GM23338 (cell line): Measurements from ENCODE around the gene SLAMF9. TPM values are rescaled to one million over a fixed set of nuclear protein-coding genes. Genes with fewer than 3 reads are reported as not detected.

Experiments used
- ATAC-seq: fragments of 200-7000 bp; cut with Tn5 transposase; 3 replicates; pipeline ENCODE4 v1.9.1; 2020
- DNase-seq: peaks from one replicate; pipeline ENCODE4 v3.0.0-alpha.2; 2015; ENCODE audit warnings: low spot score
- H2AFZ ChIP-seq: fragments of 200-600 bp; sonication (generic); 2 replicates; pipeline ENCODE4 v1.8.0; 2016; ENCODE audit warnings: antibody characterized with exemption, mild to moderate bottlenecking, moderate library complexity
- H3F3A ChIP-seq: fragments of 200-600 bp; sonication (generic); replicated peaks from 2 replicates; pipeline ENCODE4 v1.8.0; 2017; ENCODE audit warnings: antibody characterized with exemption, mixed run types, low read depth
- H3K27ac ChIP-seq: fragments of 200-600 bp; sonication (generic); 2 replicates; pipeline ENCODE4 v1.6.1; 2016; ENCODE audit warnings: low read depth
- H3K27me3 ChIP-seq: fragments of 200-600 bp; sonication (generic); 2 replicates; pipeline ENCODE4 v1.8.0; 2016; ENCODE audit warnings: mild to moderate bottlenecking, mixed run types, moderate library complexity; ENCODE audit not compliant: insufficient read depth
- H3K36me3 ChIP-seq: fragments of 200-600 bp; sonication (generic); 2 replicates; pipeline ENCODE4 v1.8.0; 2016; ENCODE audit warnings: mild to moderate bottlenecking; ENCODE audit not compliant: insufficient read depth
- H3K4me1 ChIP-seq: fragments of 200-600 bp; sonication (generic); 2 replicates; pipeline ENCODE4 v1.8.0; 2016; ENCODE audit warnings: mild to moderate bottlenecking, moderate library complexity; ENCODE audit not compliant: insufficient read depth
- H3K4me2 ChIP-seq: fragments of 200-600 bp; sonication (generic); 2 replicates; pipeline ENCODE4 v1.7.1; 2017; ENCODE audit warnings: mixed run types
- H3K4me3 ChIP-seq: fragments of 200-600 bp; sonication (generic); 2 replicates; pipeline ENCODE4 v1.6.1; 2016; ENCODE audit warnings: mixed run types
- H3K79me2 ChIP-seq: fragments of 200-600 bp; sonication (generic); replicated peaks from 2 replicates; pipeline ENCODE4 v1.8.0; 2017; ENCODE audit warnings: mild to moderate bottlenecking; ENCODE audit not compliant: insufficient read depth
- H3K9me2 ChIP-seq: fragments of 200-600 bp; sonication (generic); 2 replicates; pipeline ENCODE4 v1.8.0; 2017; ENCODE audit not compliant: insufficient read depth
- H4K20me1 ChIP-seq: fragments of 200-600 bp; sonication (generic); replicated peaks from 2 replicates; pipeline ENCODE4 v1.8.0; 2017; ENCODE audit warnings: mild to moderate bottlenecking; ENCODE audit not compliant: insufficient read depth
- H3K27ac Mint-ChIP-seq: 2 replicates; pipeline ENCODE4 v1.8.0; 2020; ENCODE audit warnings: inconsistent platforms, mild to moderate bottlenecking, moderate library complexity, mixed read lengths
- H3K27me3 Mint-ChIP-seq: 3 replicates; pipeline ENCODE4 v1.8.0; 2022; ENCODE audit warnings: low read depth, mild to moderate bottlenecking, moderate library complexity, mixed read lengths, inconsistent platforms; ENCODE audit not compliant: insufficient read depth, poor library complexity
- H3K36me3 Mint-ChIP-seq: 3 replicates; pipeline ENCODE4 v1.8.0; 2021; ENCODE audit warnings: low read depth, mild to moderate bottlenecking, inconsistent platforms, moderate library complexity, mixed read lengths
- H3K4me1 Mint-ChIP-seq: 3 replicates; pipeline ENCODE4 v1.8.0; 2020; ENCODE audit warnings: mild to moderate bottlenecking, inconsistent platforms, mixed read lengths
- H3K4me3 Mint-ChIP-seq: 3 replicates; pipeline ENCODE4 v1.8.0; 2021; ENCODE audit warnings: moderate library complexity, mild to moderate bottlenecking, inconsistent platforms, mixed read lengths
- H3K9me3 Mint-ChIP-seq: 3 replicates; pipeline ENCODE4 v1.8.0; 2020; ENCODE audit warnings: moderate library complexity, mild to moderate bottlenecking, inconsistent platforms, mixed read lengths
- CTCF ChIP-seq, 2 experiments: fragments of 200-600 bp in 1 of 2; sonication (generic) in 1 of 2; conservative IDR thresholded peaks; 2 replicates each; pipeline versions ENCODE4 v1.5.1 to v1.6.1; 2016 to 2017; ENCODE audit warnings: antibody characterized with exemption in 2 of 2, low read depth in 2 of 2, mild to moderate bottlenecking in 2 of 2, moderate library complexity in 1 of 2
- EZH2 ChIP-seq: fragments of 200-600 bp; sonication (generic); IDR thresholded peaks from one replicate; pipeline ENCODE4 v1.8.0; 2017; ENCODE audit warnings: antibody characterized with exemption, mild to moderate bottlenecking, low read depth; ENCODE audit not compliant: unreplicated experiment
- JUNB ChIP-seq: IDR thresholded peaks from one replicate; pipeline ENCODE4 v1.6.1; 2016; ENCODE audit warnings: antibody characterized with exemption; ENCODE audit not compliant: unreplicated experiment
- POLR2AphosphoS5 ChIP-seq: IDR thresholded peaks from 2 replicates; pipeline ENCODE4 v1.6.1; 2016; ENCODE audit warnings: antibody characterized with exemption, low read depth
- ZNF114 ChIP-seq: fragments of 250-450 bp; sonication (Bioruptor Pico); IDR thresholded peaks from 2 replicates; pipeline ENCODE4 v1.5.0; 2020; ENCODE audit warnings: mild to moderate bottlenecking, moderate library complexity
- ZNF331 ChIP-seq: fragments of 250-450 bp; sonication (Bioruptor Pico); IDR thresholded peaks from 2 replicates; pipeline ENCODE4 v1.5.0; 2020; ENCODE audit warnings: low read depth, mild to moderate bottlenecking, moderate library complexity
- ZNF462 ChIP-seq: fragments of 250-450 bp; sonication (Bioruptor Pico); IDR thresholded peaks from 2 replicates; pipeline ENCODE4 v1.5.0; 2020; ENCODE audit warnings: mild to moderate bottlenecking, moderate library complexity
- polyA plus RNA-seq: library from polyadenylated mRNA; unstranded; fragments of >200 nt; fragmentation: Nextera tagmentation; extraction: Ambion mirVana; gene quantifications from 2 replicates; pipeline ENCODE4 v1.2.1, GENCODE V29; 2016
- total RNA-seq: library from RNA; depleted of rRNA; stranded (reverse); fragments of >200 nt; shearing (Covaris generic); gene quantifications from 2 replicates; pipeline ENCODE4 v1.2.3, GENCODE V29; 2014

SLAMF9 gene
- total and polyA plus RNA-seq, 2 experiments from 2014 or later, result not detected

- no peak for TF ChIP-seq ZNF462 (CRISPR knock-in tag)
- TF ChIP-seq ZNF114 (CRISPR knock-in tag), result no peak
Measured at GRCh38 chr1:159962176-159962575, 8.1 kb upstream of the SLAMF9 start (continued).

DNA sequence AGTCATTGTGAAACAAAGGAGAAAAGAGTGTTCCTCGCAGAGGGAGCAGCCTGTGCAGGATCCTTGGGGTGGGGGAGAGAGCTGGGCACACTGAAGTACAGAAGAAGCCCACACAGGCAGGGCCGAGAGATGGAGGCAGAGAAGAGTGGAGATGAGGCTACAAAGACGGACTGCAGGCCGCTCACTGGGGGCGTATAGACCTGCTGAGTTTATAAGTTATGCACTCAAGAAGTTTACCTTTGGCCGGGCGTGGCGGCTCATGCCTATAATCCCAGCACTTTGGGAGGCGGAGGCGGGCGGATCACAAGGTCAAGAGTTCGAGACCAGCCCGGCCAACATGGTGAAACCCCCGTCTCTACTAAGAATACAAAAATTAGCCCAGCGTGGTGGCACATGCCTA is 7.6 kb upstream of the SLAMF9 start:
- Mint-ChIP-seq H3K4me1 (peaks cover 2% of the 10 kb centered on the region), H3K36me3 (no peaks in the 10 kb centered on the region), H3K27ac (no peak overlapping the region), H3K4me3 (no peak overlapping the region), H3K9me3 (no peaks in the 10 kb centered on the region), H3K27me3 (peaks cover 4% of the 10 kb centered on the region)
- Histone ChIP-seq H3K9me2 (no peaks in the 10 kb centered on the region), H4K20me1 (no peaks in the 10 kb centered on the region), H3K4me3 (no peak overlapping the region), H3K4me2 (no peak overlapping the region), H3K27me3 (no peaks in the 10 kb centered on the region), H3K4me1 (peaks cover 9% of the 10 kb centered on the region; the same call in 1 of the 2 replicates), H3K79me2 (no peaks in the 10 kb centered on the region), H2AFZ (no peak overlapping the region), H3F3A (no peaks in the 10 kb centered on the region), H3K36me3 (no peaks in the 10 kb centered on the region), H3K27ac (no peak overlapping the region)
- TF ChIP-seq JUNB (no peak), EZH2 (no peak), CTCF (conservative IDR thresholded peaks at IDR 0.05; ENCODE audit: low read depth in 2 of 2) (no peak), ZNF331 (no peak), POLR2AphosphoS5 (no peak)
- no peak for DNase-seq
- ATAC-seq, result no peak
